Measurements from ENCODE around the gene NHLRC4. TPM values are rescaled to one million over a fixed set of nuclear protein-coding genes. Genes with fewer than 3 reads are reported as not detected.

The NHLRC4 gene
- total and polyA plus RNA-seq, 2 of the 13 experiments (the other 11 are each of a cell fraction or from before 2014, with no cell fraction given), result 0.40 to 0.59 TPM

DNA sequence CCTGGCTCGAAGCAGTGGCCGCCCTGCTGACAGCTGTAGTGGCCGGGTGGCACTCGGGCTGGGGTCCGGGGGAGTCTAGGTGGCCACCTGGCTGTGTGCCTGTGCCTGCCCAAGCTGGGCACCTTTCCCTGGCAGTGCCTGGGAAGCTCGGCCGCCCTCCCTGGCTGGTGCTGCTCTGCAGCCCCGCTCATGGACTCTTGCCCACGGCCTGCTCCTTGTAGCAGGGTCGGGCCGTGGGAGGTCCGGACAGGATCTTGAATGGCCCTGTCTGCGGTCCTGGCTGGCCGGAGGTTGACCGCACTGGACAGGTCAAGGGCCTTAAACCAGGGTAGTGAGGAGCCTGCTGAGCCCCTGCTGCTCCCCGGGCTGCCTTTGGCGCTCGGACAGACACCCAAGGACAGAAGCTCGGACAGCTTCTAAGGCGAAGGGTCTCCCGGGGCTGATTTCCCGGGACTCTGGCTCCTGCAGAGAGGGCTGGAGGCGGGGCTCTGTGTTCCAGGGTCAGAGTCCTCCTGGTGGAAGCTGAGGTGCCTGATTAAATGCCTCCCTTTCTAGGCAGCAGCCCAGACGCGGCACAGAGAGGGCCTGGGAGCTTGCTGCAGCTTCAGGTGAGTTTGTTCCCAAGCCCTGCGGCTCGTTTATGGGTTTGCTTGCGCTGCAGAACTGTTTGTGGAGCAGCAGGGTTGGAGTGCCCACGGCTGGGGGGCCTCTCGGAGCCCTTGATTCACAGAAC lies 33.2 kb upstream of the NHLRC4 start (continued):
- TF ChIP-seq, protein P1, sequence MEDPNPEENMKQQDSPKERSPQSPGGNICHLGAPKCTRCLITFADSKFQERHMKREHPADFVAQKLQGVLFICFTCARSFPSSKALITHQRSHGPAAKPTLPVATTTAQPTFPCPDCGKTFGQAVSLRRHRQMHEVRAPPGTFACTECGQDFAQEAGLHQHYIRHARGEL (CRISPR knock-in tag; IDR thresholded peaks at IDR 0.05), result no peak
- TF ChIP-seq SIX4 (CRISPR knock-in tag; IDR thresholded peaks at IDR 0.05), result no peak
- no peak for TF ChIP-seq FOXO1 (CRISPR knock-in tag; IDR thresholded peaks at IDR 0.05)
- TF ChIP-seq KDM1A (CRISPR knock-in tag; IDR thresholded peaks at IDR 0.05), result no peak
- TF ChIP-seq ZNF234 (CRISPR knock-in tag; conservative IDR thresholded peaks at IDR 0.05), result no peak
- TF ChIP-seq, protein P2, sequence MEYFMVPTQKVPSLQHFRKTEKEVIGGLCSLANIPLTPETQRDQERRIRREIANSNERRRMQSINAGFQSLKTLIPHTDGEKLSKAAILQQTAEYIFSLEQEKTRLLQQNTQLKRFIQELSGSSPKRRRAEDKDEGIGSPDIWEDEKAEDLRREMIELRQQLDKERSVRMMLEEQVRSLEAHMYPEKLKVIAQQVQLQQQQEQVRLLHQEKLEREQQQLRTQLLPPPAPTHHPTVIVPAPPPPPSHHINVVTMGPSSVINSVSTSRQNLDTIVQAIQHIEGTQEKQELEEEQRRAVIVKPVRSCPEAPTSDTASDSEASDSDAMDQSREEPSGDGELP (IDR thresholded peaks at IDR 0.05; ENCODE audit: borderline replicate concordance, low read depth), result no peak
- TF ChIP-seq ETV6 (CRISPR knock-in tag; conservative IDR thresholded peaks at IDR 0.05), result no peak
- TF ChIP-seq CHD4 (IDR thresholded peaks at IDR 0.05; ENCODE audit: borderline replicate concordance, low read length), result no peak
- no peak for TF ChIP-seq NR2F6 (IDR thresholded peaks at IDR 0.05)
- peak; percentile 60 for TF ChIP-seq NR2F6 (CRISPR knock-in tag; IDR thresholded peaks at IDR 0.05)
- TF ChIP-seq, protein P3, sequence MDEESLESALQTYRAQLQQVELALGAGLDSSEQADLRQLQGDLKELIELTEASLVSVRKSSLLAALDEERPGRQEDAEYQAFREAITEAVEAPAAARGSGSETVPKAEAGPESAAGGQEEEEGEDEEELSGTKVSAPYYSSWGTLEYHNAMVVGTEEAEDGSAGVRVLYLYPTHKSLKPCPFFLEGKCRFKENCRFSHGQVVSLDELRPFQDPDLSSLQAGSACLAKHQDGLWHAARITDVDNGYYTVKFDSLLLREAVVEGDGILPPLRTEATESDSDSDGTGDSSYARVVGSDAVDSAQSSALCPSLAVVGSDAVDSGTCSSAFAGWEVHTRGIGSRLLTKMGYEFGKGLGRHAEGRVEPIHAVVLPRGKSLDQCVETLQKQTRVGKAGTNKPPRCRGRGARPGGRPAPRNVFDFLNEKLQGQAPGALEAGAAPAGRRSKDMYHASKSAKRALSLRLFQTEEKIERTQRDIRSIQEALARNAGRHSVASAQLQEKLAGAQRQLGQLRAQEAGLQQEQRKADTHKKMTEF (CRISPR knock-in tag; IDR thresholded peaks at IDR 0.05), result 0 out of 2 replicates have a peak, but pooled peaks have one; percentile 55
- no peak for TF ChIP-seq NKX3-1 (CRISPR knock-in tag; IDR thresholded peaks at IDR 0.05)
- no peak for TF ChIP-seq ZFP36L1 (CRISPR knock-in tag; IDR thresholded peaks at IDR 0.05)
- no peak for TF ChIP-seq ZNF30 (CRISPR knock-in tag; IDR thresholded peaks at IDR 0.05)
- no peak for TF ChIP-seq FOXJ3 (CRISPR knock-in tag; IDR thresholded peaks at IDR 0.05; ENCODE audit: borderline replicate concordance)
- no peak for TF ChIP-seq ZNF205 (CRISPR knock-in tag; IDR thresholded peaks at IDR 0.05)
- TF ChIP-seq MIER3 (CRISPR knock-in tag; IDR thresholded peaks at IDR 0.05; ENCODE audit: borderline replicate concordance), result no peak
- no peak for TF ChIP-seq SRSF1 (optimal IDR thresholded peaks at IDR 0.05; ENCODE audit: low read depth, low read length)
- TF ChIP-seq PHF21A (CRISPR knock-in tag; IDR thresholded peaks at IDR 0.05), result peak; percentile 84
- TF ChIP-seq MED1 (CRISPR knock-in tag; IDR thresholded peaks at IDR 0.05), result no peak
- no peak for TF ChIP-seq ZNF567 (CRISPR knock-in tag; IDR thresholded peaks at IDR 0.05; ENCODE audit: borderline replicate concordance)
- TF ChIP-seq ZNF709 (CRISPR knock-in tag; IDR thresholded peaks at IDR 0.05), result no peak
- no peak for TF ChIP-seq ZNF569 (CRISPR knock-in tag; IDR thresholded peaks at IDR 0.05; ENCODE audit: borderline replicate concordance)
- 0 out of 2 replicates have a peak, but pooled peaks have one; percentile 62 for TF ChIP-seq REPIN1 (CRISPR knock-in tag; IDR thresholded peaks at IDR 0.05; ENCODE audit: borderline replicate concordance, low read depth)
- no peak for TF ChIP-seq ZNF556 (CRISPR knock-in tag; IDR thresholded peaks at IDR 0.05; ENCODE audit: borderline replicate concordance)
- no peak for TF ChIP-seq ZNF83 (CRISPR knock-in tag; IDR thresholded peaks at IDR 0.05; ENCODE audit: borderline replicate concordance)
- TF ChIP-seq HOXA3 (CRISPR knock-in tag; IDR thresholded peaks at IDR 0.05), result peak; percentile 53
- TF ChIP-seq RFX5 (IDR thresholded peaks at IDR 0.05; ENCODE audit: low read depth, low read length), result no peak
- TF ChIP-seq, protein P4, sequence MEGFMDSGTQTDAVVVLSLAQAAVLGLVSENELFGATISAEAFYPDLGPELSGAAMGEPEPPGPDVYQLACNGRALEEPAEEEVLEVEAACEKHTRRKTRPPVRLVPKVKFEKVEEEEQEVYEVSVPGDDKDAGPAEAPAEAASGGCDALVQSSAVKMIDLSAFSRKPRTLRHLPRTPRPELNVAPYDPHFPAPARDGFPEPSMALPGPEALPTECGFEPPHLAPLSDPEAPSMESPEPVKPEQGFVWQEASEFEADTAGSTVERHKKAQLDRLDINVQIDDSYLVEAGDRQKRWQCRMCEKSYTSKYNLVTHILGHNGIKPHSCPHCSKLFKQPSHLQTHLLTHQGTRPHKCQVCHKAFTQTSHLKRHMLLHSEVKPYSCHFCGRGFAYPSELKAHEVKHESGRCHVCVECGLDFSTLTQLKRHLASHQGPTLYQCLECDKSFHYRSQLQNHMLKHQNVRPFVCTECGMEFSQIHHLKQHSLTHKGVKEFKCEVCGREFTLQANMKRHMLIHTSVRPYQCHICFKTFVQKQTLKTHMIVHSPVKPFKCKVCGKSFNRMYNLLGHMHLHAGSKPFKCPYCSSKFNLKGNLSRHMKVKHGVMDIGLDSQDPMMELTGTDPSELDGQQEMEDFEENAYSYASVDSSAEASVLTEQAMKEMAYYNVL (CRISPR knock-in tag; IDR thresholded peaks at IDR 0.05; ENCODE audit: borderline replicate concordance), result no peak
